Measurements from ENCODE around the gene RAB11FIP5. TPM values are rescaled to one million over a fixed set of nuclear protein-coding genes. Genes with fewer than 3 reads are reported as not detected.

RAB11FIP5 gene
- total and polyA plus RNA-seq, 2 experiments from 2014 or later = 4.4 to 16.6 TPM

DNA sequence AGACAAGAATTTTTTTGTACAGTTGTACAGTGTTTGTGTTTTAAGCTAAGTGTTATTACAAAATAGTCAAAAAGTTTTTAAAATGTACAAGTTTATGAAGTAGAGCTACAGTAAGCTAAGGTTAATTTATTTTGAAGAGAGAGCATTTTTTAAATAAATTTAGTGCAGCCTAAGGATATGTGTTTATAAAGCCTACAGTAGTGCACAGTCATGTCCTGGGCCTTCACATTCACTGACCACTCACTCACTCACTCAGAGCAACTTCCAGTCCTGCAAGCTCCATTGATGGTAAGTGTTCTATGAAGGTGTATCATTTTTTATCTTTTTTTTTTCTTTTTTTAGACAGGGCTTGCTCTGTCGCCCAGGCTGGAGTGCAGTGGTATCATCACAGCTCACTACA, 85.4 kb downstream of the RAB11FIP5 start:
- H3K4me1 ChIP-seq (ENCODE audit: insufficient read depth) = 0 out of 2 replicates have a peak, but pooled peaks cover 4% of the 10 kb centered on the region
- ATAC-seq = no peak
- H3K36me3 ChIP-seq (ENCODE audit: insufficient read depth) = no peaks in the 10 kb centered on the region

More for the DNA sequence above, 85.4 kb downstream of the RAB11FIP5 start:
- H3K4me3 ChIP-seq = no peak overlapping the region
- no peaks in the 10 kb centered on the region for H3K9me3 Mint-ChIP-seq
- H3K4me3 Mint-ChIP-seq = no peak overlapping the region
- H3K27ac ChIP-seq (ENCODE audit: low read depth) = no peak overlapping the region
- H3F3A ChIP-seq (replicated peaks; ENCODE audit: low read depth) = no peaks in the 10 kb centered on the region
- peaks cover 2% of the 10 kb centered on the region for H3K27me3 Mint-ChIP-seq (ENCODE audit: insufficient read depth, low read depth, poor library complexity)
- no peak overlapping the region for H3K4me2 ChIP-seq
- no peaks in the 10 kb centered on the region for H3K27me3 ChIP-seq (ENCODE audit: insufficient read depth)
- TF ChIP-seq, protein P1, sequence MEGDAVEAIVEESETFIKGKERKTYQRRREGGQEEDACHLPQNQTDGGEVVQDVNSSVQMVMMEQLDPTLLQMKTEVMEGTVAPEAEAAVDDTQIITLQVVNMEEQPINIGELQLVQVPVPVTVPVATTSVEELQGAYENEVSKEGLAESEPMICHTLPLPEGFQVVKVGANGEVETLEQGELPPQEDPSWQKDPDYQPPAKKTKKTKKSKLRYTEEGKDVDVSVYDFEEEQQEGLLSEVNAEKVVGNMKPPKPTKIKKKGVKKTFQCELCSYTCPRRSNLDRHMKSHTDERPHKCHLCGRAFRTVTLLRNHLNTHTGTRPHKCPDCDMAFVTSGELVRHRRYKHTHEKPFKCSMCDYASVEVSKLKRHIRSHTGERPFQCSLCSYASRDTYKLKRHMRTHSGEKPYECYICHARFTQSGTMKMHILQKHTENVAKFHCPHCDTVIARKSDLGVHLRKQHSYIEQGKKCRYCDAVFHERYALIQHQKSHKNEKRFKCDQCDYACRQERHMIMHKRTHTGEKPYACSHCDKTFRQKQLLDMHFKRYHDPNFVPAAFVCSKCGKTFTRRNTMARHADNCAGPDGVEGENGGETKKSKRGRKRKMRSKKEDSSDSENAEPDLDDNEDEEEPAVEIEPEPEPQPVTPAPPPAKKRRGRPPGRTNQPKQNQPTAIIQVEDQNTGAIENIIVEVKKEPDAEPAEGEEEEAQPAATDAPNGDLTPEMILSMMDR (conservative IDR thresholded peaks at IDR 0.05; ENCODE audit: low read depth in 2 of 2) = no peak
- TF ChIP-seq CREB1 (CRISPR knock-in tag; IDR thresholded peaks at IDR 0.05; ENCODE audit: low read depth) (no peak), EZH2 (IDR thresholded peaks at IDR 0.05; ENCODE audit: low read depth, unreplicated experiment) (no peak), ETS1 (IDR thresholded peaks at IDR 0.05) (no peak), POLR2AphosphoS5 (IDR thresholded peaks at IDR 0.05; ENCODE audit: low read depth) (no peak), ZNF114 (CRISPR knock-in tag; IDR thresholded peaks at IDR 0.05) (no peak), JUNB (IDR thresholded peaks at IDR 0.05; ENCODE audit: unreplicated experiment) (no peak), STAT1 (IDR thresholded peaks at IDR 0.05; ENCODE audit: unreplicated experiment) (no peak), EZH2phosphoT487 (IDR thresholded peaks at IDR 0.05; ENCODE audit: unreplicated experiment) (no peak), NANOG (IDR thresholded peaks at IDR 0.05; ENCODE audit: borderline replicate concordance) (no peak), ZNF331 (CRISPR knock-in tag; IDR thresholded peaks at IDR 0.05; ENCODE audit: low read depth) (no peak), REST (IDR thresholded peaks at IDR 0.05; ENCODE audit: unreplicated experiment) (no peak)
- TF ChIP-seq, protein P2, sequence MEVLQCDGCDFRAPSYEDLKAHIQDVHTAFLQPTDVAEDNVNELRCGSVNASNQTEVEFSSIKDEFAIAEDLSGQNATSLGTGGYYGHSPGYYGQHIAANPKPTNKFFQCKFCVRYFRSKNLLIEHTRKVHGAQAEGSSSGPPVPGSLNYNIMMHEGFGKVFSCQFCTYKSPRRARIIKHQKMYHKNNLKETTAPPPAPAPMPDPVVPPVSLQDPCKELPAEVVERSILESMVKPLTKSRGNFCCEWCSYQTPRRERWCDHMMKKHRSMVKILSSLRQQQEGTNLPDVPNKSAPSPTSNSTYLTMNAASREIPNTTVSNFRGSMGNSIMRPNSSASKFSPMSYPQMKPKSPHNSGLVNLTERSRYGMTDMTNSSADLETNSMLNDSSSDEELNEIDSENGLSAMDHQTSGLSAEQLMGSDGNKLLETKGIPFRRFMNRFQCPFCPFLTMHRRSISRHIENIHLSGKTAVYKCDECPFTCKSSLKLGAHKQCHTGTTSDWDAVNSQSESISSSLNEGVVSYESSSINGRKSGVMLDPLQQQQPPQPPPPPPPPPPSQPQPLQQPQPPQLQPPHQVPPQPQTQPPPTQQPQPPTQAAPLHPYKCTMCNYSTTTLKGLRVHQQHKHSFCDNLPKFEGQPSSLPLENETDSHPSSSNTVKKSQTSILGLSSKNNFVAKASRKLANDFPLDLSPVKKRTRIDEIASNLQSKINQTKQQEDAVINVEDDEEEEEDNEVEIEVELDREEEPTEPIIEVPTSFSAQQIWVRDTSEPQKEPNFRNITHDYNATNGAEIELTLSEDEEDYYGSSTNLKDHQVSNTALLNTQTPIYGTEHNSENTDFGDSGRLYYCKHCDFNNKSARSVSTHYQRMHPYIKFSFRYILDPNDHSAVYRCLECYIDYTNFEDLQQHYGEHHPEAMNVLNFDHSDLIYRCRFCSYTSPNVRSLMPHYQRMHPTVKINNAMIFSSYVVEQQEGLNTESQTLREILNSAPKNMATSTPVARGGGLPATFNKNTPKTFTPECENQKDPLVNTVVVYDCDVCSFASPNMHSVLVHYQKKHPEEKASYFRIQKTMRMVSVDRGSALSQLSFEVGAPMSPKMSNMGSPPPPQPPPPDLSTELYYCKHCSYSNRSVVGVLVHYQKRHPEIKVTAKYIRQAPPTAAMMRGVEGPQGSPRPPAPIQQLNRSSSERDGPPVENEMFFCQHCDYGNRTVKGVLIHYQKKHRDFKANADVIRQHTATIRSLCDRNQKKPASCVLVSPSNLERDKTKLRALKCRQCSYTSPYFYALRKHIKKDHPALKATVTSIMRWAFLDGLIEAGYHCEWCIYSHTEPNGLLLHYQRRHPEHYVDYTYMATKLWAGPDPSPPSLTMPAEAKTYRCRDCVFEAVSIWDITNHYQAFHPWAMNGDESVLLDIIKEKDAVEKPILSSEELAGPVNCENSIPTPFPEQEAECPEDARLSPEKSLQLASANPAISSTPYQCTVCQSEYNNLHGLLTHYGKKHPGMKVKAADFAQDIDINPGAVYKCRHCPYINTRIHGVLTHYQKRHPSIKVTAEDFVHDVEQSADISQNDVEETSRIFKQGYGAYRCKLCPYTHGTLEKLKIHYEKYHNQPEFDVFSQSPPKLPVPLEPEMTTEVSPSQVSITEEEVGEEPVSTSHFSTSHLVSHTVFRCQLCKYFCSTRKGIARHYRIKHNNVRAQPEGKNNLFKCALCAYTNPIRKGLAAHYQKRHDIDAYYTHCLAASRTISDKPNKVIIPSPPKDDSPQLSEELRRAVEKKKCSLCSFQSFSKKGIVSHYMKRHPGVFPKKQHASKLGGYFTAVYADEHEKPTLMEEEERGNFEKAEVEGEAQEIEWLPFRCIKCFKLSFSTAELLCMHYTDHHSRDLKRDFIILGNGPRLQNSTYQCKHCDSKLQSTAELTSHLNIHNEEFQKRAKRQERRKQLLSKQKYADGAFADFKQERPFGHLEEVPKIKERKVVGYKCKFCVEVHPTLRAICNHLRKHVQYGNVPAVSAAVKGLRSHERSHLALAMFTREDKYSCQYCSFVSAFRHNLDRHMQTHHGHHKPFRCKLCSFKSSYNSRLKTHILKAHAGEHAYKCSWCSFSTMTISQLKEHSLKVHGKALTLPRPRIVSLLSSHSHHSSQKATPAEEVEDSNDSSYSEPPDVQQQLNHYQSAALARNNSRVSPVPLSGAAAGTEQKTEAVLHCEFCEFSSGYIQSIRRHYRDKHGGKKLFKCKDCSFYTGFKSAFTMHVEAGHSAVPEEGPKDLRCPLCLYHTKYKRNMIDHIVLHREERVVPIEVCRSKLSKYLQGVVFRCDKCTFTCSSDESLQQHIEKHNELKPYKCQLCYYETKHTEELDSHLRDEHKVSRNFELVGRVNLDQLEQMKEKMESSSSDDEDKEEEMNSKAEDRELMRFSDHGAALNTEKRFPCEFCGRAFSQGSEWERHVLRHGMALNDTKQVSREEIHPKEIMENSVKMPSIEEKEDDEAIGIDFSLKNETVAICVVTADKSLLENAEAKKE (CRISPR knock-in tag; IDR thresholded peaks at IDR 0.05) = no peak
- no peak overlapping the region for H3K27ac Mint-ChIP-seq
- no peak overlapping the region for H2AFZ ChIP-seq
- H3K36me3 Mint-ChIP-seq (ENCODE audit: low read depth) = no peaks in the 10 kb centered on the region; the same call in 2 of the 3 replicates
- H4K20me1 ChIP-seq (replicated peaks; ENCODE audit: insufficient read depth) = peaks cover 7% of the 10 kb centered on the region
- DNase-seq (ENCODE audit: low spot score) = no peak
- peaks cover 14% of the 10 kb centered on the region for H3K4me1 Mint-ChIP-seq
- no peaks in the 10 kb centered on the region for H3K79me2 ChIP-seq (replicated peaks; ENCODE audit: insufficient read depth)
- no peaks in the 10 kb centered on the region for H3K9me2 ChIP-seq (ENCODE audit: insufficient read depth)
